Right lobe of liver (tissue), 4 donors: ENCODE results near the gene SNED1.

Experiments used
- CTCF ChIP-seq, 4 donors: fragments of 200-600 bp in 3 of 4; fragments of 450-650 bp in 1 of 4; IDR thresholded peaks; one replicate each; pipeline versions ENCODE4 v1.5.1 to v1.8.0; 2016 to 2022; ENCODE audit warnings: antibody characterized with exemption in 4 of 4, mild to moderate bottlenecking in 2 of 4
- POLR2A ChIP-seq: fragments of 450-650 bp; IDR thresholded peaks from one replicate; pipeline ENCODE4 v1.6.1; 2017; ENCODE audit warnings: antibody characterized with exemption, mild to moderate bottlenecking
- donor health status: DM: no; HTN: no; CAD: no.
- donor health status: DM: no; HTN: no; CAD: no.
- donor health status: DM: no; HTN: yes; CAD: no.

GRCh38 chr2:240983996-240984498 lies 14.4 kb upstream of the SNED1 start:
- TF ChIP-seq CTCF (IDR thresholded peaks at IDR 0.05) = no peak
- TF ChIP-seq POLR2A = no peak
